ENCODE data around the gene STARD5.

DNA sequence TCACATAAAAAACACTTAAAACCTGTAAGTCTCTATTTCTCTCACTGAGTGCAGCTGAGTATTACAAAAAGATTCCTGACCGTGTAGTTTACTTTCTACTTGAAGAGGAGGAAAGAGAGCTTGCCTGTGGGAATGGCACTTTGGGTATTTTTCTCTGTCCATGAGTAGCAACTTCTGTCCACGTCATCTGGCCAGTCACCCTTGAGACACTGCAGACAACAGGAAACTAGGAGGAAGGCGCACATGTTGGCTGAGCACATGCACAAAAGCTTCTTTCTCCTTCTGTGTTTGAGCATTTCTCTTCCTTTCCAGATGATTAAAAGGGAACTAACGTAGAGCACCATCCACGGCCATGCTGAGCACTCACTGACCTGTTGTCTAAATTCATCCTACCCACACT lies 19.7 kb downstream of the STARD5 start:
- TF ChIP-seq, protein P1, sequence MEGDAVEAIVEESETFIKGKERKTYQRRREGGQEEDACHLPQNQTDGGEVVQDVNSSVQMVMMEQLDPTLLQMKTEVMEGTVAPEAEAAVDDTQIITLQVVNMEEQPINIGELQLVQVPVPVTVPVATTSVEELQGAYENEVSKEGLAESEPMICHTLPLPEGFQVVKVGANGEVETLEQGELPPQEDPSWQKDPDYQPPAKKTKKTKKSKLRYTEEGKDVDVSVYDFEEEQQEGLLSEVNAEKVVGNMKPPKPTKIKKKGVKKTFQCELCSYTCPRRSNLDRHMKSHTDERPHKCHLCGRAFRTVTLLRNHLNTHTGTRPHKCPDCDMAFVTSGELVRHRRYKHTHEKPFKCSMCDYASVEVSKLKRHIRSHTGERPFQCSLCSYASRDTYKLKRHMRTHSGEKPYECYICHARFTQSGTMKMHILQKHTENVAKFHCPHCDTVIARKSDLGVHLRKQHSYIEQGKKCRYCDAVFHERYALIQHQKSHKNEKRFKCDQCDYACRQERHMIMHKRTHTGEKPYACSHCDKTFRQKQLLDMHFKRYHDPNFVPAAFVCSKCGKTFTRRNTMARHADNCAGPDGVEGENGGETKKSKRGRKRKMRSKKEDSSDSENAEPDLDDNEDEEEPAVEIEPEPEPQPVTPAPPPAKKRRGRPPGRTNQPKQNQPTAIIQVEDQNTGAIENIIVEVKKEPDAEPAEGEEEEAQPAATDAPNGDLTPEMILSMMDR (IDR thresholded peaks at IDR 0.05) = no peak
- TF ChIP-seq POLR2A (IDR thresholded peaks at IDR 0.05) = no peak
